ENCODE results near the gene CBARP.

Gene CBARP

GRCh38 chr19:1237754-1238368, at the start of gene CBARP:
Gene CBARP, minus strand, starts transcription at chr19:1238005. Its CDS starts 1,905 bp downstream, at chr19:1236100.
- peaks cover 17% of the 10 kb centered on the region for H3K4me1 Mint-ChIP-seq
- DNase-seq (ENCODE audit: low spot score in 2 of 2): no peak
- no peaks in the 10 kb centered on the region for H3K9me3 Mint-ChIP-seq
- no peak for ATAC-seq (replicated peaks; ENCODE audit: extremely low read depth, poor library complexity, severe bottlenecking)
- H3K36me3 Mint-ChIP-seq (ENCODE audit: insufficient read depth): peaks cover 7% of the 10 kb centered on the region
- H3K27ac Mint-ChIP-seq (ENCODE audit: low read depth): peak within 1 kb of the TSS; percentile 96
- H3K27me3 Mint-ChIP-seq: peaks cover 12% of the 10 kb centered on the region
- peak within 1 kb of the TSS; percentile 87 for H3K4me3 Mint-ChIP-seq

GRCh38 chr19:1286487-1287353, 48.9 kb upstream of the CBARP start:
- H3K9me3 Mint-ChIP-seq: no peaks in the 10 kb centered on the region
- peaks cover 6% of the 10 kb centered on the region for H3K4me1 Mint-ChIP-seq
- no peaks in the 10 kb centered on the region for H3K36me3 Mint-ChIP-seq (ENCODE audit: insufficient read depth)
- DNase-seq (ENCODE audit: low spot score in 2 of 2): no peak
- no peak for ATAC-seq (replicated peaks; ENCODE audit: extremely low read depth, poor library complexity, severe bottlenecking)
- peaks cover 24% of the 10 kb centered on the region for H3K27me3 Mint-ChIP-seq
- no peak overlapping the region for H3K27ac Mint-ChIP-seq (ENCODE audit: low read depth)
- H3K4me3 Mint-ChIP-seq: peak overlapping the region; percentile 69

GRCh38 chr19:1285737-1286360, 48.0 kb upstream of the CBARP start, which contains the start of gene EFNA2:
Gene EFNA2, plus strand, starts transcription at chr19:1285873. Its CDS starts 296 bp downstream, at chr19:1286169.
- ATAC-seq (replicated peaks; ENCODE audit: extremely low read depth, poor library complexity, severe bottlenecking) (no peak), DNase-seq (ENCODE audit: low spot score in 2 of 2) (no peak)
- no peak within 1 kb of the TSS for H3K27ac Mint-ChIP-seq (ENCODE audit: low read depth)
- peaks cover 2% of the 10 kb centered on the region for H3K36me3 Mint-ChIP-seq (ENCODE audit: insufficient read depth)
- H3K9me3 Mint-ChIP-seq: no peaks in the 10 kb centered on the region
- peak within 1 kb of the TSS; percentile 69 for H3K4me3 Mint-ChIP-seq
- peaks cover 24% of the 10 kb centered on the region for H3K27me3 Mint-ChIP-seq
- H3K4me1 Mint-ChIP-seq: peaks cover 9% of the 10 kb centered on the region

- Mint-ChIP-seq H3K9me3 (no peaks in the 10 kb centered on the region), H3K36me3 (ENCODE audit: insufficient read depth) (peaks cover 2% of the 10 kb centered on the region), H3K27ac (ENCODE audit: low read depth) (no peak overlapping the region), H3K27me3 (peaks cover 24% of the 10 kb centered on the region), H3K4me3 (peak overlapping the region; percentile 40), H3K4me1 (peaks cover 14% of the 10 kb centered on the region)
- ATAC-seq (replicated peaks; ENCODE audit: extremely low read depth, poor library complexity, severe bottlenecking) (no peak), DNase-seq (ENCODE audit: low spot score in 2 of 2) (no peak)
These were observed 47.4 kb upstream of the CBARP start for GRCh38 chr19:1284979-1285736.

GRCh38 chr19:1284293-1284978, 46.6 kb upstream of the CBARP start:
- H3K27me3 Mint-ChIP-seq: peaks cover 24% of the 10 kb centered on the region
- peak overlapping the region; percentile 40 for H3K4me3 Mint-ChIP-seq

GRCh38 chr19:1283917-1284292, 46.1 kb upstream of the CBARP start:
- no peaks in the 10 kb centered on the region for H3K9me3 Mint-ChIP-seq
- peaks cover 22% of the 10 kb centered on the region for H3K4me1 Mint-ChIP-seq
- DNase-seq (ENCODE audit: low spot score in 2 of 2) (no peak), ATAC-seq (replicated peaks; ENCODE audit: extremely low read depth, poor library complexity, severe bottlenecking) (no peak)
- no peak overlapping the region for H3K27ac Mint-ChIP-seq (ENCODE audit: low read depth)
- no peak overlapping the region for H3K4me3 Mint-ChIP-seq
- peaks cover 5% of the 10 kb centered on the region for H3K36me3 Mint-ChIP-seq (ENCODE audit: insufficient read depth)
- peaks cover 24% of the 10 kb centered on the region for H3K27me3 Mint-ChIP-seq

More at GRCh38 chr19:1284293-1284978, 46.6 kb upstream of the CBARP start:
- no peak overlapping the region for H3K27ac Mint-ChIP-seq (ENCODE audit: low read depth)
- peaks cover 5% of the 10 kb centered on the region for H3K36me3 Mint-ChIP-seq (ENCODE audit: insufficient read depth)
- ATAC-seq (replicated peaks; ENCODE audit: extremely low read depth, poor library complexity, severe bottlenecking) (no peak), DNase-seq (ENCODE audit: low spot score in 2 of 2) (no peak)
- H3K9me3 Mint-ChIP-seq: no peaks in the 10 kb centered on the region
- peaks cover 21% of the 10 kb centered on the region for H3K4me1 Mint-ChIP-seq

- ATAC-seq (replicated peaks; ENCODE audit: extremely low read depth, poor library complexity, severe bottlenecking) (no peak), DNase-seq (ENCODE audit: low spot score in 2 of 2) (no peak)
- Mint-ChIP-seq H3K4me3 (no peak overlapping the region), H3K4me1 (peaks cover 22% of the 10 kb centered on the region), H3K9me3 (no peaks in the 10 kb centered on the region), H3K36me3 (ENCODE audit: insufficient read depth) (peaks cover 5% of the 10 kb centered on the region), H3K27ac (ENCODE audit: low read depth) (no peak overlapping the region), H3K27me3 (peaks cover 24% of the 10 kb centered on the region)
These were observed 45.6 kb upstream of the CBARP start for GRCh38 chr19:1283207-1283916.

- Mint-ChIP-seq H3K4me3 (no peak overlapping the region), H3K36me3 (ENCODE audit: insufficient read depth) (peaks cover 7% of the 10 kb centered on the region), H3K27me3 (peaks cover 24% of the 10 kb centered on the region), H3K9me3 (no peaks in the 10 kb centered on the region), H3K27ac (ENCODE audit: low read depth) (no peak overlapping the region), H3K4me1 (peaks cover 22% of the 10 kb centered on the region)
- DNase-seq (ENCODE audit: low spot score in 2 of 2) (no peak), ATAC-seq (replicated peaks; ENCODE audit: extremely low read depth, poor library complexity, severe bottlenecking) (no peak)
These were observed 44.9 kb upstream of the CBARP start for GRCh38 chr19:1282588-1283206.

- Mint-ChIP-seq H3K4me3 (no peak overlapping the region), H3K9me3 (no peaks in the 10 kb centered on the region), H3K27me3 (peaks cover 22% of the 10 kb centered on the region), H3K36me3 (ENCODE audit: insufficient read depth) (peaks cover 7% of the 10 kb centered on the region), H3K27ac (ENCODE audit: low read depth) (no peak overlapping the region), H3K4me1 (peaks cover 24% of the 10 kb centered on the region)
- ATAC-seq (replicated peaks; ENCODE audit: extremely low read depth, poor library complexity, severe bottlenecking) (no peak), DNase-seq (ENCODE audit: low spot score in 2 of 2) (no peak)
These were observed 43.9 kb upstream of the CBARP start for GRCh38 chr19:1281569-1282287.

- Mint-ChIP-seq H3K4me1 (peaks cover 27% of the 10 kb centered on the region), H3K9me3 (no peaks in the 10 kb centered on the region), H3K36me3 (ENCODE audit: insufficient read depth) (peaks cover 9% of the 10 kb centered on the region), H3K27me3 (peaks cover 15% of the 10 kb centered on the region), H3K27ac (ENCODE audit: low read depth) (peak overlapping the region; percentile 87), H3K4me3 (no peak overlapping the region)
- no peak for DNase-seq (ENCODE audit: low spot score in 2 of 2)
- no peak for ATAC-seq (replicated peaks; ENCODE audit: extremely low read depth, poor library complexity, severe bottlenecking)
These were observed 43.1 kb upstream of the CBARP start for GRCh38 chr19:1280636-1281568.
